GM23338 (cell line): ENCODE measurements around the gene PCSK4.

Experiments used
- CREB1 ChIP-seq: fragments of 250-450 bp; sonication (Bioruptor Pico); IDR thresholded peaks from 2 replicates; pipeline ENCODE4 v1.5.0; 2020; ENCODE audit warnings: low read depth, mild to moderate bottlenecking, moderate library complexity
- CTCF ChIP-seq, 2 experiments: fragments of 200-600 bp in 1 of 2; sonication (generic) in 1 of 2; conservative IDR thresholded peaks; 2 replicates each; pipeline versions ENCODE4 v1.5.1 to v1.6.1; 2016 to 2017; ENCODE audit warnings: antibody characterized with exemption in 2 of 2, low read depth in 2 of 2, mild to moderate bottlenecking in 2 of 2, moderate library complexity in 1 of 2
- EZH2 ChIP-seq: fragments of 200-600 bp; sonication (generic); IDR thresholded peaks from one replicate; pipeline ENCODE4 v1.8.0; 2017; ENCODE audit warnings: antibody characterized with exemption, mild to moderate bottlenecking, low read depth; ENCODE audit not compliant: unreplicated experiment
- EZH2phosphoT487 ChIP-seq: fragments of 200-600 bp; sonication (generic); IDR thresholded peaks from one replicate; pipeline ENCODE4 v1.8.1; 2018; ENCODE audit warnings: antibody characterized with exemption; ENCODE audit not compliant: unreplicated experiment
- JUNB ChIP-seq: IDR thresholded peaks from one replicate; pipeline ENCODE4 v1.6.1; 2016; ENCODE audit warnings: antibody characterized with exemption; ENCODE audit not compliant: unreplicated experiment
- NANOG ChIP-seq: IDR thresholded peaks from 2 replicates; pipeline ENCODE4 v1.6.1; 2016; ENCODE audit warnings: antibody characterized with exemption, borderline replicate concordance
- POLR2AphosphoS5 ChIP-seq: IDR thresholded peaks from 2 replicates; pipeline ENCODE4 v1.6.1; 2016; ENCODE audit warnings: antibody characterized with exemption, low read depth
- STAT1 ChIP-seq: IDR thresholded peaks from one replicate; pipeline ENCODE4 v1.6.1; 2016; ENCODE audit warnings: antibody characterized with exemption; ENCODE audit not compliant: unreplicated experiment
- ZNF114 ChIP-seq: fragments of 250-450 bp; sonication (Bioruptor Pico); IDR thresholded peaks from 2 replicates; pipeline ENCODE4 v1.5.0; 2020; ENCODE audit warnings: mild to moderate bottlenecking, moderate library complexity
- ZNF331 ChIP-seq: fragments of 250-450 bp; sonication (Bioruptor Pico); IDR thresholded peaks from 2 replicates; pipeline ENCODE4 v1.5.0; 2020; ENCODE audit warnings: low read depth, mild to moderate bottlenecking, moderate library complexity
- TF ChIP-seq, protein P1 (sequence below): IDR thresholded peaks from 2 replicates; pipeline ENCODE4 v1.6.1; 2016; ENCODE audit warnings: antibody characterized with exemption
- TF ChIP-seq, protein P2 (sequence below): IDR thresholded peaks from one replicate; pipeline ENCODE4 v1.6.1; 2018; ENCODE audit warnings: antibody characterized with exemption; ENCODE audit not compliant: unreplicated experiment

GRCh38 chr19:1450735-1451731 lies 39.1 kb downstream of the PCSK4 start:
- TF ChIP-seq, protein P1, sequence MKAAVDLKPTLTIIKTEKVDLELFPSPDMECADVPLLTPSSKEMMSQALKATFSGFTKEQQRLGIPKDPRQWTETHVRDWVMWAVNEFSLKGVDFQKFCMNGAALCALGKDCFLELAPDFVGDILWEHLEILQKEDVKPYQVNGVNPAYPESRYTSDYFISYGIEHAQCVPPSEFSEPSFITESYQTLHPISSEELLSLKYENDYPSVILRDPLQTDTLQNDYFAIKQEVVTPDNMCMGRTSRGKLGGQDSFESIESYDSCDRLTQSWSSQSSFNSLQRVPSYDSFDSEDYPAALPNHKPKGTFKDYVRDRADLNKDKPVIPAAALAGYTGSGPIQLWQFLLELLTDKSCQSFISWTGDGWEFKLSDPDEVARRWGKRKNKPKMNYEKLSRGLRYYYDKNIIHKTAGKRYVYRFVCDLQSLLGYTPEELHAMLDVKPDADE: no peak
- no peak for TF ChIP-seq CTCF (conservative IDR thresholded peaks at IDR 0.05; ENCODE audit: low read depth in 2 of 2)
- no peak for TF ChIP-seq EZH2
- TF ChIP-seq, protein P2, sequence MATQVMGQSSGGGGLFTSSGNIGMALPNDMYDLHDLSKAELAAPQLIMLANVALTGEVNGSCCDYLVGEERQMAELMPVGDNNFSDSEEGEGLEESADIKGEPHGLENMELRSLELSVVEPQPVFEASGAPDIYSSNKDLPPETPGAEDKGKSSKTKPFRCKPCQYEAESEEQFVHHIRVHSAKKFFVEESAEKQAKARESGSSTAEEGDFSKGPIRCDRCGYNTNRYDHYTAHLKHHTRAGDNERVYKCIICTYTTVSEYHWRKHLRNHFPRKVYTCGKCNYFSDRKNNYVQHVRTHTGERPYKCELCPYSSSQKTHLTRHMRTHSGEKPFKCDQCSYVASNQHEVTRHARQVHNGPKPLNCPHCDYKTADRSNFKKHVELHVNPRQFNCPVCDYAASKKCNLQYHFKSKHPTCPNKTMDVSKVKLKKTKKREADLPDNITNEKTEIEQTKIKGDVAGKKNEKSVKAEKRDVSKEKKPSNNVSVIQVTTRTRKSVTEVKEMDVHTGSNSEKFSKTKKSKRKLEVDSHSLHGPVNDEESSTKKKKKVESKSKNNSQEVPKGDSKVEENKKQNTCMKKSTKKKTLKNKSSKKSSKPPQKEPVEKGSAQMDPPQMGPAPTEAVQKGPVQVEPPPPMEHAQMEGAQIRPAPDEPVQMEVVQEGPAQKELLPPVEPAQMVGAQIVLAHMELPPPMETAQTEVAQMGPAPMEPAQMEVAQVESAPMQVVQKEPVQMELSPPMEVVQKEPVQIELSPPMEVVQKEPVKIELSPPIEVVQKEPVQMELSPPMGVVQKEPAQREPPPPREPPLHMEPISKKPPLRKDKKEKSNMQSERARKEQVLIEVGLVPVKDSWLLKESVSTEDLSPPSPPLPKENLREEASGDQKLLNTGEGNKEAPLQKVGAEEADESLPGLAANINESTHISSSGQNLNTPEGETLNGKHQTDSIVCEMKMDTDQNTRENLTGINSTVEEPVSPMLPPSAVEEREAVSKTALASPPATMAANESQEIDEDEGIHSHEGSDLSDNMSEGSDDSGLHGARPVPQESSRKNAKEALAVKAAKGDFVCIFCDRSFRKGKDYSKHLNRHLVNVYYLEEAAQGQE: no peak
- no peak for TF ChIP-seq POLR2AphosphoS5
- TF ChIP-seq STAT1: no peak
- TF ChIP-seq CREB1: no peak
- TF ChIP-seq JUNB: no peak
- TF ChIP-seq EZH2phosphoT487: no peak
- no peak for TF ChIP-seq ZNF331 (CRISPR knock-in tag)
- no peak for TF ChIP-seq NANOG
- TF ChIP-seq ZNF114: no peak
